Measurements from ENCODE around the gene NELL2.

GRCh38 chr12:44812062-44812461 is 64.1 kb downstream of the NELL2 start:
- no peak for TF ChIP-seq CTCF (IDR thresholded peaks at IDR 0.05; ENCODE audit: insufficient read depth, low read depth, low read length)
- no peak for TF ChIP-seq EZH2 (IDR thresholded peaks at IDR 0.05; ENCODE audit: insufficient read depth, low read length)

All from astrocyte (in vitro differentiated cells and primary cell).